Stimulated activated CD8-positive, alpha-beta memory T cell treated with anti-CD3 and anti-CD28 coated beads, Interleukin-15, amount 100 ng/mL, for 1 hour (primary cell): ENCODE measurements around the gene ZFR2.
A peak's percentile ranks its signal among the peaks of the same experiment; 100 is the strongest.
"Not testable (repeated sequence)": the region's sequence is repeated elsewhere in the genome, so short reads cannot be mapped to it uniquely, and the experiment has no call there.

Experiments
- DNase-seq: peaks from one replicate; pipeline ENCODE4 v3.0.0-alpha.2; 2020; ENCODE audit warnings: low read depth

The ZFR2 gene

DNA sequence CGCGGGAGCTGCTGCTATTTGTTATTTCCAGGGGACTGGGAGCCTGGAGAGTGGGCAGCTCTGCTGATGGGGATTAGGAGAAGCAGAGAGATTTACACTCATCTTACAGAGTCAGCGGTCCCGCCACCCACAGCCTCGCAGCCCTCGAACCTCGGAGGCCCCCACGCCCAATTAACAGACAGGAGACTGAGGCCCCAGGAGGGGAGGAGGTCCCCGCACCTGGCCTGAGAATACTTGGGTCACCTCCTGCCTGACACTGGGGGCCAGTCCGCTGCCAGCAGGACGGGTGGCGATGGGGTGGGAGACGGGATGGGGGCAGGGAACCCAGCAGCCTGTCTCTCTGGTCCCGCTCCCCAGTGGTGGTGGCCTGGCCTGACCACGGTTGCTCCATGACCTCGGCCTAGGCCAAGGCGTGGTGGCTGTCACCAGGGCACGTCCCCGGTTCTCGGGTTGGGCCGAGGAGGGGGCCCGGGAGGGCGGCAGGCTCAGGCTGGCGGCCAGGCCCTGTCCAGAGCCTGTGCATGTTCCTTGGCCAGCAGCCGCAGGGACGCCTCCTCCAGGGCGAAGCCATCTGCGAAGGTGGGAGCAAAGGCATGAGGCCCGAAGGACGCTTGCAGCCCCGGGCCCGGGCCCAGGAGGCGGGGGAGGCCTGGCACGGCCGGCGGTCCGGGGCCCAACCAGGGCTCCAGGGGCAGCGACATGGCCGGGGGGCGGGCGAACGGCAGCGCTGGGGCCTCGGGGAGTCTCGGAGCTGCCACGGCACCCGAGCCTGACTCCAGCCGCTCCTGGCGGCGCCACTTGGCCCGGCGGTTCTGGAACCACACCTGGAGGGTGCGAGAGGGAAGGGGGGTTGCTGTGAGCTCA is 98.5 kb downstream of the ZFR2 start:
- DNase-seq = no peak

DNA sequence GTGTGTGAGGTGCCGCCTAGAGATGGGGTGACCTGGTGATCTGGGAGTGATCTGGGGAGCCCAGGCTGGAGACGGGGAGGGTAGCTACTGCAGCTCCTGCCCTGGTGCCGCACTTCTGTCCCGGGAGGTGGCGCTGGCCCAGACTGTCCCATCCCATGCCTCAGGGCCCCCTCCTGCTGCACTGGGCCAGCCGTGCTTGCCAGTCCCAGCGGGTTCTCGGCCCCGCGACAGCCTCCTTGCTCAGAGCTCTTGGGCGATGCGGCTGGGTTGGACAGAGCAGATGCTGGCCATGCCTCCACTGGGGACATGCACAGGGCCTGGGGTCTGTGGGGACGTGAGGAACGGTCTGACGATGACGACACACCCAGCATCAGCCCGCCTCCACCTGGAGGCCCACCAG is 99.3 kb downstream of the ZFR2 start:
- no peak for DNase-seq

- DNase-seq = no peak
Observed at GRCh38 chr19:3768748-3769099, 100.1 kb downstream of the ZFR2 start.

- DNase-seq = no peak
Observed at GRCh38 chr19:3768015-3768747, 100.7 kb downstream of the ZFR2 start.

DNA sequence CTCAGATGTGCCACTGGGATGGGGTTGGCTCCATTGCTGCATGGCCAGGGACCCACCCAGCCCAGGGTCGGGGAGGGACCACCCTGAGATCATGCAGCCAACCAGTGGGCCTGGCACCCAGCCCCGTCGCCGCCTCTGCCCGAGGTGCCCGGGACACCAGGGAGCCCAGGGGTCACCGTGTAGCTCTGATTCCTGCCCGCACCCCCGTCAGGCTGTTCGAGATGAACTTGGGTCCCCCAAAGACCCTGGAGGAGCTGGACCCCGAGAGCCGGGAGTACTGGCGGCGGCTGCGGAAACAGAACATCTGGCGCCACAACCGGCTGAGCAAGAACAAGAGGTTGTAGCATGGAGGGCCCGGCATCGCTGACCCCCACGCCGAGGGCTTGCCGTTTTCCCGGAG is 101.8 kb downstream of the ZFR2 start:
- no peak for DNase-seq

GRCh38 chr19:3766520-3766919 is 102.3 kb downstream of the ZFR2 start:
- no peak for DNase-seq

- not testable (repeated sequence) for DNase-seq
Observed at GRCh38 chr19:3765757-3766156, 103.1 kb downstream of the ZFR2 start.

- DNase-seq = no peak
Observed at GRCh38 chr19:3765121-3765520, 103.7 kb downstream of the ZFR2 start.

- peak; percentile 97 for DNase-seq
Observed at GRCh38 chr19:3762501-3763459, 106.1 kb downstream of the ZFR2 start, which contains the start of gene MRPL54. Gene MRPL54, plus strand, starts transcription at chr19:3762682. Its CDS starts 19 bp downstream, at chr19:3762701.

DNA sequence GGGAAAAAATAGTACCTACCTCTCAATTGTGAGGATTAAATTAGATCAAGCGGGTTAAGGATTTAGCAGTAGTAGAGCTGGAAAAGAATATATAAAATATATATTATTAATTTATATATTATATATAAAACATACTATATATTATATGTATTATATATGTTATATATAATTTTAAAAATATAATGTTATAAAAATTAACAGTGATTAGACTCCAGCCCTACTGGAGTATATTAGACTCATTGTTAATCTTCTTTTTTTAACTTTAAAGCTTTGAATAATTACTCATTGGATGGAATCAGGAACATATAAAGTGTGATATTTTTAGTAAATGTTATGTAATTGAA is 106.7 kb downstream of the ZFR2 start:
- DNase-seq = no peak

DNA sequence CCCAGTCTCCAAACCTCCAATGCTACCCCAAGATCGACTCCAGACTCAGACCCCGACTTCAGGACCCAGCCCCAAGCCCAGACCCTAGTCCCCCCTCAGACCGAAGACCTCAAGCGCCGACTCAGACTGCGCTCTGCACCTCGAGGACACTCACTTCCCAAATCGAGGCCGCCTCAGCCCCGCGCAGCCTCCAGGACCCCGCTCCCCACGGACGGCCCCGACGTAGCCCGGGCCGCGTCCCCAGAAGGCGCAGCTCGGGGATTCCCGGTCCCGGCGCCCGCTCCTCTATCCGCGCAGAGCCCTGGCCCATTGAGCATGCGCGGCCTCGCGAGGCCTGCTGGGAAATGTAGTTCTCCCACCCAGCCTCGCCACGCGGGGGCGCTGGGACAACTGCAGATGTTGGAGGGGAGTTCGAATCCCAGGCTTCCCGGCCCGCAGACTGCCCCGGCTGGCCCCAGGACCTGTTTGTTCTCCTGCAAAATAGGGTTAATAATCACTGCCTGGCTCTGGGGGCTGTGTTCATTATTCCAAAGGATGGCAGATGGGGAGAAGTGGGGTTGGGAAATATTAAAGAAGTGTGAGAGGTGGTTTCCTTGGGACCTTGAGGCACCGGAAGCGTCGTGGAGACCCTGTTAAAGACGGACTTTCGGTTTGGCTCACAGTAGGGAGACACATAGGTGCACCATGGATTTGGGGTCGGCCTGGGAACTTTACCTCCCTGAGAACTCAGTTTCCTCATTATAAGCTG is 107.3 kb downstream of the ZFR2 start, which contains the start of gene APBA3:
APBA3 (minus strand) TSS at position 311 of the 748 bp plus-strand sequence. CDS start 1,428 bp downstream, outside the sequence.
- peak; percentile 86 for DNase-seq

- DNase-seq = no peak
Observed at GRCh38 chr19:3760871-3761361, 107.9 kb downstream of the ZFR2 start.

- DNase-seq = no peak
Observed at GRCh38 chr19:3759482-3760254, 109.2 kb downstream of the ZFR2 start.

DNA sequence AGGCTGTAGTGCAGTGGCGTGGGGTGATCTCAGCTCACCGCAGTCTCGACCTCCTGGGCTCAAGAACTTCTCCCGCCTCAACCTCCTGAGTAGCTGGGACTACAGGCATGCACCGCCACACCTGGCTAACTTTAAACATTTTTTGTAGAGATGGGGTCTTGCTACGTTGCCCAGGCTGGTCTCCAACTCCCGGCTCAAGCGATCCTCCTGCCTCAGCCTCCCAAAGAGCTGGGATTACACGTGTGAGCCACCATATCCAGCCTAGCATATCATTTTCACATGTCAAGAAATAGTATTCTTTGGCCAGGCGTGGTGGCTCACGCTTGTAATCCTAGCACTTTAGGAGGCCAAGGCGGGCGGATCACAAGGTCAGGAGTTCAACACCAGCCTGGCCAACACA is 110.5 kb downstream of the ZFR2 start:
- DNase-seq = not testable (repeated sequence)

DNA sequence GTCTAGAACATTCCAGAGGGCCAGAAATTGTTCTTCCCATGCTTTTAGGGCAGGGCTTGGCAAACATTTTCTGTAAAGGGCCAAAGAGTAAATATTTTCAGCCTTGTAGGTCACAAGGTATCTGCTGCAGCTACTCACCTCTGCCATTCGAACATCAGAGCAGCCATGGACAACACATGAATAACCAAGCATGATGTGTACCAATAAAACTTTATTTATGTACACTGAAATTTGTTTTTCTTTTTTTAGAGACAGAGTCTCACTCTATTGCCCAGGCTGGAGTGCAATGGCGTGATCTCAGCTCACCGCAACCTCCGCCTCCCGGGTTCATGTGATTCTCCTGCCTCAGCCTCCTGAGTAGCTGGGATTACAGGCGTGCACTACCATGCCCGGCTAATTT is 111.1 kb downstream of the ZFR2 start:
- DNase-seq = not testable (repeated sequence)
